Esophagus (tissue), 2 donors: Measurements from ENCODE around the gene TMEM129. TPM values are rescaled to one million over a fixed set of nuclear protein-coding genes. Genes with fewer than 3 reads are reported as not detected.

ENCODE experiments used
- H3K27ac ChIP-seq, 2 donors: one replicate each; pipeline ENCODE4 v1.5.1; 2013; ENCODE audit warnings: low read depth in 2 of 2, mild to moderate bottlenecking in 2 of 2, inconsistent platforms in 1 of 2, low read length in 1 of 2, moderate library complexity in 1 of 2
- H3K27me3 ChIP-seq, 2 donors: one replicate each; pipeline ENCODE4 v1.6.1; 2013; ENCODE audit warnings: low read length in 2 of 2, control low read depth in 1 of 2, mild to moderate bottlenecking in 1 of 2; ENCODE audit not compliant: insufficient read depth in 2 of 2, control insufficient read depth in 1 of 2
- H3K36me3 ChIP-seq, 2 donors: one replicate each; pipeline ENCODE4 v1.6.1; 2013; ENCODE audit warnings: low read length in 1 of 2; ENCODE audit not compliant: control insufficient read depth in 2 of 2, insufficient read depth in 2 of 2
- H3K4me1 ChIP-seq, 2 donors: one replicate each; pipeline ENCODE4 v1.6.1; 2013; ENCODE audit warnings: low read length in 1 of 2; ENCODE audit not compliant: control insufficient read depth in 2 of 2, insufficient read depth in 2 of 2
- H3K4me3 ChIP-seq, 2 donors: one replicate each; pipeline ENCODE4 v1.5.1; 2013; ENCODE audit warnings: low read length in 2 of 2, mild to moderate bottlenecking in 2 of 2, low read depth in 1 of 2, moderate library complexity in 1 of 2
- H3K9me3 ChIP-seq, 2 donors: one replicate each; pipeline ENCODE4 v1.6.1; 2013; ENCODE audit warnings: mild to moderate bottlenecking in 2 of 2, low read depth in 1 of 2, low read length in 1 of 2, moderate library complexity in 1 of 2; ENCODE audit not compliant: control insufficient read depth in 2 of 2, insufficient read depth in 1 of 2
- WGBS, 2 donors: extraction: QIAGEN DNeasy Blood & Tissue Kit; methylation state at CpG; one replicate each; pipeline ENCODE4 v1.1.7; 2013; 5-methylcytosine and 5-hydroxymethylcytosine counted together
- polyA plus RNA-seq, 2 donors: library from polyadenylated mRNA; stranded (reverse); fragments of 200-250 nt; gene quantifications; one replicate each; pipeline ENCODE4 v1.2.3, GENCODE V29; 2013
- donor health status: healthy with polysubstance abuse.
- donor health status: Bipolar disorder and iron deficiency.

TMEM129 gene
- polyA plus RNA-seq, 2 donors: 21.8 to 25.6 TPM

DNA sequence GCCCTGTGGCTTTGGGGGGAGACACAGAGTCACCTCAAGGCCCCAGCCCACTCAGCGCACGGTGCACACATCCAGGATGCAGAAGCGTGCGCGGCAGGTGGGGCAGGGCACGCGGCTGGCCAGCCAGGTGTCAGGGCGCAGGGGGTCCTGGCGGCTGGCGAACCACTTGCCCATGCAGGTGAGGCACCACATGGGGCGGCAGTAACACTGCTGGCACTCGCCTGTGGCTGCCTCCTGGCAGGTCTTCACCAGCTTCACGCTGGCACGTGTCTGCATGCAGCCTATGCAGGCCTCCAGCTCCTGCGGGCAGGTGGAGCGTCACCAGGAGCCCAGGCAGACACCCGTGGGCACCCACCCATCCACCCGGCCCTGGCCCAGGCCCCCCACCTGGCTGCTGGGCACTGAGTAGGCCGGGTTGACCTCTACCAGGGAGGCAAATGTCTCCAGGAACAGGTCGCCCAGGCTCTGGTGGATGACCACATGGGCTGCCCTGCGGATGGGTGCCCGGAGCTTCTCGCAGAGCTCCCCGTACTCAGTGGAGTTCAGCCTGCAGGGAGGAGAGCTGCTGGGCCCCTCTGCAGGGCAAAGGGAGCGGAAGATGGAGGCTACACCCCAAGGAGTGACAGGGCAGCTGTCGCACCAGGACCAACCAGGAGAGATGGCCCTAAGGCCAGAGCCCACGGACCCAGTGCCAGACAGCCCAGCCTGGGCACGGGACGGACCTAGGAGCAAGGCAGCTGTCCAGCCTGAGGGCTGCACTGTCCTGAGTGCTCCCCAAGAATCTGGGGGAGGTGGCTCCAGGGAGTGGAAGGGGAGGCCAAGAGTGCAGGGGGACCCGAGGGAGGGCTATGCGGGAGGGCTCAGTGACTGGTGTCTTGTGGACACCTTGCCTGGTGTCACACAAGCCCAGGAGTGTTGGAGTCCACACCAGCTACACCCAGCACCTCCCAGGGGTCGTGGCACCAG lies 3.7 kb downstream of the TMEM129 start:
- H3K9me3 ChIP-seq: no peaks in the 10 kb centered on the region
- peaks cover 20 to 37% of the 10 kb centered on the region in 2 donors for H3K4me1 ChIP-seq
- H3K4me3 ChIP-seq: no peak overlapping the region
- peak overlapping the region in 1 of 2 donors; percentile 38 for H3K27ac ChIP-seq
- WGBS, 2 donors: 73 to 77% methylated on average over 32 of the region's 32 CpGs
- H3K36me3 ChIP-seq: peaks cover 5 to 25% of the 10 kb centered on the region in 2 donors
- H3K27me3 ChIP-seq: no peaks in the 10 kb centered on the region

DNA sequence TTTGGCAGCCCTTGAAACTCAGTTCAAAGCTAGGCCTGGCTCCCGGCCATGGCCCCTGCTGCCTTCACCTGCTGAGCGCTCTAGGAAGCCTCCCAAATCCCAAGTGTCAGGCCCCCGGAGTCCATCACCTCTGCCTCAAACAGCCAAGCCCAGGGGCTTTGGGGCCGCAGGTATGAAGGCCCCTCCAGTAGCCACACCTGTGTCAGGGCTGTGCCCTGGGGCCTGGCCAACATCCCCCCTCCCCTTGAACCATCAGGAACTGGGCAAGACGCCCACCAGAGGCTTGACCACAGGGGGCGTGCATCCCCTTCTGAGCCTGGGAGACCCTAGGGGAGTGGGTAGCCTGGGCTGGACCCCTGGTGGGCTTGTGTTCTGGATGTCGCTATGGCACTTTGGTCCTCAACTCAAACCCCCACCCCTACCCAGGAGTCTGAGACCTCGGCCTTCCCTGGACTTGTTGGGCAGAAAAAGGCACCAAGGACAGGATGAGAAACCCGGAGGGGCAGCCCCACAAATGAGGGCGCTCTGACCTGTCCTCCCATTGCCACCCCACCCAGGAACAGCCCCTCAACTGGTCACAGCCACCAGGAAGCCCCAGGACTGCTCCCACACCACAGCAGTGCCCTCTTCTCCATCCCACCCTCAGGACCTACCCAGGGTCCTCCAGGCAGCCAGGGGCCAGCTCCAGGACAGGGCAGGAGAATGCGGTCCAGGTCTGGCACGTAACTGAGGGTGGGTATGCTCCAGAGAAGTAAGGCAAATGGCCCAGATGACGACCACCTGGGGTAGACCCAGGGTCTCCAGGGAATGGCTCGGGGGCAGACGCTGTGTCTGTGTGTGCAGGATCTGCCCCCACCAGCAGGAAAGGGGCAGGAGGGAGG lies 4.8 kb downstream of the TMEM129 start:
- Histone ChIP-seq H3K27ac (no peak overlapping the region), H3K4me1 (peaks cover 13 to 30% of the 10 kb centered on the region in 2 donors), H3K4me3 (no peak overlapping the region), H3K36me3 (peaks cover 5 to 25% of the 10 kb centered on the region in 2 donors), H3K9me3 (no peaks in the 10 kb centered on the region), H3K27me3 (no peaks in the 10 kb centered on the region)
- WGBS, 2 donors: 83 to 84% methylated on average over 15 of the region's 15 CpGs

DNA sequence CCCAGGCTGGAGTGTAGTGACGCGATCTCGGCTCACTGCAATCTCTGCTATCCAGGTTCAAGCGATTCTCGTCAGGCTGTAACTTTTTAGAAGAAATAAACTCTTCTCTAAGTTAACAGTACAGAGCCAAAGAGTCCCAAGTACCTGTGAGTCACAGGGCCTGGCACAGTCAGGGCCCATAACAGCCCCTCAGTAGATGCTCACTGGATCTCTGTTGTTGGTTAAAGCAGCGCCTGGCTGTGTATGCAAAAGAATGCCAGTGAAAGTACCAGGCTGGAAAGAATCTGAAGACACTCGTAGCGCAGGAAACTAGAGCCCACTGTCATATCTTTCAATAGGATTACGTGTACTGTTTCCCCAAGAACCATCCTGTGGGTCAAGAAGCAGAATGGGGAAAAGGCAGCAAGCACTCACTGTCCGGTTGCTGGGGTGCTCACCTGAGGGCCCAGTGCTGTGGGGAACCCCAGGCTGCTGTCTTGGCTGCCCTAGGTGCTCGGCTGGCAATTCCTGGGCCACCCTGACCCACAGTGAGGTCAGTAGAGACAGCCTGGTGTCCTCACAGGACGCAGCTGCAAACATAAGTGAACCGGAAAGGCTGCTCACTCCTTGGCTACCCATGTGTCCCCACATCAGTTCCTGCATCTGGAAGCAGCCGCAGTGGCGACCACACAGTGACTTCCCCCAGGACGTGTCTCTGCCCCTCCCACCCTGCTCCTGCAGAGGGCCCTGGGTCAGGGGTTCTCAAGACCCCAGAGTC lies 5.9 kb downstream of the TMEM129 start:
- Histone ChIP-seq H3K36me3 (peaks cover 5 to 25% of the 10 kb centered on the region in 2 donors), H3K4me3 (no peak overlapping the region), H3K9me3 (no peaks in the 10 kb centered on the region), H3K4me1 (peaks cover 13 to 30% of the 10 kb centered on the region in 2 donors), H3K27ac (no peak overlapping the region), H3K27me3 (no peaks in the 10 kb centered on the region)
- WGBS, 2 donors: 67 to 73% methylated on average over 16 of the region's 16 CpGs

DNA sequence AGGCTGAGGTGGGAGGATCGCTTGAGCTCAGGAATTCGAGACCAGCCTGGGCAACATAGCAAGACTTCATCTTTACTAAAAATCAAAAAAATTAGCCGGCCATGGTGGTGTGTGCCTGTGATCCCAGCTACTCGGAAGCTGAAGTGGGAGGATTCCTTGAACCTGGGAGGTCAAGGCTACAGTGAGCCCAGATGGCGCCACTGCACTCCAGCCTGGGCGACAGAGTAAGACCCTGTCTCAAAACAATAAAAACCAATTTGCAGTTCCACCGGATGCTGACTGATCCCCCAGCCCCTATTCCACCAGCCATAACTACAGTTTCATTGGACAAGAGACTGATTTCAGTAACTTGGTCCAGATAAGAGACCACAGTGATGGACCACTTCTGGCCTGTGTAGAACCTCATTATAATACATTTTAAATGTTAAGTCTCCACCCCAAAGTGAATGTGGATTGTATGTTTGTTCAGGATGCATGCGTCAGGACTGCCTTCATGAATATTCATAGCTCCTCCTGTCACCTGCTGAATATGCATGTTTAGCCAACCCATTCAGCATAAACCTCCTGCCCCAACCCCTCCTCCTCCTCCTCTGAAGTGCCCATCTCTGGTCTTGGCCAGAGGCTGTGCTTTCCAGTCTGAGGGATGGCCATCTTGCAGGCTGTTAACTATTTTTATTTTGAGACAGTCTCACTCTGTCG lies 6.7 kb downstream of the TMEM129 start:
- Histone ChIP-seq H3K36me3 (peaks cover 5 to 27% of the 10 kb centered on the region in 2 donors), H3K4me3 (no peak overlapping the region), H3K9me3 (no peaks in the 10 kb centered on the region), H3K4me1 (peaks cover 8 to 23% of the 10 kb centered on the region in 2 donors), H3K27me3 (no peaks in the 10 kb centered on the region), H3K27ac (no peak overlapping the region)
- WGBS, 2 donors: 67 to 68% methylated on average over 9 of the region's 9 CpGs

DNA sequence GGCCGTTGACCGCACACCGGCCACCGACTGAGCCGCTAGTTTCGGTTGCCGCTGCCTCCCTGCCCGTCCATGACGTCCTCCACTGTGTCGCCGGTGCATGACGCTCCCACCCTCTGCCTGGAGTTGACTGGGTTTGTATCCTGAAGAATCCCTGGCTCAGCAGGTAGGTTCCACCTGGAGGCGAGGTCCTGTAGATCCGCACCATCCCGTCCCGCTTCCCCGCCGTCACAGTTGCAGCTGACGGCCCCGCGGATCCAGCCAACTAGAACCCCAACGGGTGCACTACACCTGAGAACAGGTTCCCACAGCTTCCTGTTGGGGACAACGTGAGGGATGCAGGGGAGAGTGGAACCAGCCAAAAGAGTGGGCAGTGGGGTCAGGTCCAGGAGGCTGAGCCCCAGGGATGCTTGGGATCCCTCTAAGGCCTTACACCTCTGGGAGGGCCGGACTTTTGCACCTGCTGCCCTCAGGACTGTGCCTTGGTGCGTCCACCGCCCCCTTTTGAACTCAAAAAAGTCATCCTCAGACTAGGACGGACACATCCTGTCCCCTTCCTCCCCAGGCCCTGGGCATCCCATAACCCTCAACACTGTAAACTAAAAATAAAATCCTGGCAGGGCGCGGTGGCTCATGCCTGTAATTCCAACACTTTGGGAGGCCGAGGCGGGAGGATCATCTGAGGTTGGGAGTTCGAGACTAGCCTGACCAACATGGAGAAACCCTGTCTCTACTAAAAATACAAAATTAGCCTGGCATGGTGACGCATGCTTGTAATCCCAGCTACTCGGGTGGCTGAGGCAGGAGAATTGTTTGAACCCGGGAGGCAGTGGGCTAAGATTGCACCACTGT lies 7.9 kb downstream of the TMEM129 start:
- Histone ChIP-seq H3K4me1 (peaks cover 8 to 19% of the 10 kb centered on the region in 2 donors), H3K4me3 (peak overlapping the region; percentile 73 to 87), H3K27ac (peak overlapping the region; percentile 99 to 100), H3K36me3 (peaks cover 2 to 25% of the 10 kb centered on the region in 2 donors), H3K9me3 (no peaks in the 10 kb centered on the region), H3K27me3 (no peaks in the 10 kb centered on the region)
- 17% methylated on average over 35 of the region's 35 CpGs for WGBS, 2 donors

DNA sequence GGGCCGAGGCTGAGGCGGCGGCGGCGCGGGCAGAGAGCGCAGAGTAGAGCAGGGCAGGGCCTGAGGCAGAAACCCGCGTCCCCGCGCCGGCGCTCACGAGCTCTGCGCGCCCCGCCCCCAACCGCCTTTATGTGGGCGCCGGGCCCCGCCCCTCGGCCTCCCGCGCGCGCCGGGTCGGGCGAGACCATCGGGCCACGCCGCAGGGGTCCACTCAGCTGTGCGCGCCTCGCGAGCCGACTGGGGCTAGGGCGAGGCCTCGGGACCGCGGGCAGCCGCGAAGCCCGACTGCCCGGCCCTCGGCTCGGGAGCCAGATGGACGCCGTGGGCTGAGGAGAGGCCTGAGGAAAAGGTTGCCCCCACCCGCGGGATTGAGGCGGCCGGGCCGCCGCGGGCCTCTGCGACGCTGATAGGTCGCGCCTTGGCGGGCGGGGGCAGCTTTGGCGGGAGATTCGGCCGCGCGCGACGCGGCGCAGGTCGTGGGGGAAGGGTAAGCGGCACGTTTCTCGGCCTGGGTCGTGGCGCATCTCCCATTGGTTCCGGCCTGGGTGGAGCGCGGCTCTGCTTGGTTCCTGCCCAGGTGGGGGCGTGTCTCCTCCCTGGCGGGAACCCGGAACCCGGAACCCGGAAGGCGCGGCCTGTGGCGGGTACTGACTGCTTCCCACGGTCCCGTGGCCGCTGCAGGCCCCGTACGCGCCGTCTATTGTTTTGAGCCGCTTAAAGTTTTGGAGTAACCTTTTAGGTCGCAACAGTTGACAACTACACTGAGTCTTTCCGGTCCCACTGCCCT lies 8.7 kb downstream of the TMEM129 start, which contains the start of gene SLBP:
TSS of gene SLBP (minus strand) at position 104 of the 787 bp plus-strand sequence. CDS start 131 bp downstream, outside the sequence.
- H3K9me3 ChIP-seq: no peaks in the 10 kb centered on the region
- H3K27ac ChIP-seq: peak within 1 kb of the TSS; percentile 99 to 100
- peaks cover 3 to 11% of the 10 kb centered on the region in 2 donors for H3K4me1 ChIP-seq
- H3K4me3 ChIP-seq: peak within 1 kb of the TSS; percentile 73 to 87
- peaks cover 2 to 17% of the 10 kb centered on the region in 2 donors for H3K36me3 ChIP-seq
- 0 to 1% methylated on average over 85 to 98 of the region's 98 CpGs for WGBS, 2 donors
- H3K27me3 ChIP-seq: no peaks in the 10 kb centered on the region

DNA sequence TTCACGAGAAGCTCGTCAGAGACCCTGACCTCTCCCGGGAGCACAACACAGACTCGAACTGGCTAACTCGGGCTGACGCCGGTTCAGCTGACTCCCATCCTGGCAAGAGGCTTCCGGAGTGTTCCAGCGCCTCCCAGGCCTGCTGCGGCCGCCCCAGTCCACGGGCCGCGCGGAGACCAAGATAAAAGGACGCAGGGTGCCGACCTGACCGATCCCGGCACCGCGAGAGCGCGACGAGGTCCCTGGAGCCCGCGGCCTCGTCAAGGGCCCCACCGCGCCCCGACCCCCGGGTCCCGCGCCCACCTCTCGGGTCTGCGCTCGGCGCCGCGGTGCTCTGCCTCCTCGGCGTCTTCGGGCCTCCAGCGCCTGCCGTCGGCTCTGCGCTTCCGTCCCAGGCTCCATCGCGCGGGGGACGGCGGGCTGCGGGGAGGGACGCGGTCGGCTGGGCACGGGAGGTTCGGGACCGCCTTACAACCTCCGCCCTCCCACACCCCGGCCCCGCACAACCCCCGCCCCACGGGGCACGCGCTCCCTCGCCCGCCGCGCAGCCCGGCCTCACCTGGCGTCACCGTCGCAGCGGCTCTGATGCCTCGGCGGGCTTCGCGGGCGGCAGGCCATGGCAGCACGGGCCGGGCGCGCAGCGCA lies 9.4 kb downstream of the TMEM129 start:
- peaks cover 2 to 10% of the 10 kb centered on the region in 2 donors for H3K36me3 ChIP-seq
- WGBS, 2 donors: 0% methylated on average over 81 to 85 of the region's 85 CpGs
- peak overlapping the region; percentile 99 to 100 for H3K27ac ChIP-seq
- no peaks in the 10 kb centered on the region for H3K9me3 ChIP-seq
- H3K4me3 ChIP-seq: peak overlapping the region; percentile 73 to 87
- H3K4me1 ChIP-seq: peaks cover 3 to 11% of the 10 kb centered on the region in 2 donors
- no peaks in the 10 kb centered on the region for H3K27me3 ChIP-seq
